IMR-90 (cell line): ENCODE measurements around the gene TAF11L9.
"Not testable (repeated sequence)": the region's sequence is repeated elsewhere in the genome, so short reads cannot be mapped to it uniquely, and the experiment has no call there.

Experiments
- CTCF ChIP-seq: conservative IDR thresholded peaks from 2 replicates; pipeline ENCODE4 v1.5.1; 2012; ENCODE audit warnings: mild to moderate bottlenecking, low read depth, low read length, improper control_type of control experiment
- FOS ChIP-seq: fragments of 150-350 bp; IDR thresholded peaks from 2 replicates; pipeline ENCODE4 v1.6.1; 2016; ENCODE audit warnings: low read depth, low read length

GRCh38 chr5:17590860-17591259 is 3.3 kb downstream of the TAF11L9 start, which contains the start of gene TAF11L8:
- TF ChIP-seq CTCF, FOS: not testable (repeated sequence)
